ENCODE results near the gene PLXNA1. TPM values are rescaled to one million over a fixed set of nuclear protein-coding genes. Genes with fewer than 3 reads are reported as not detected.
A peak's percentile ranks its signal among the peaks of the same experiment; 100 is the strongest.

PLXNA1 gene
- polyA plus RNA-seq, 1 of the 3 experiments (the other 2 are of a cell fraction) = 48.1 TPM

DNA sequence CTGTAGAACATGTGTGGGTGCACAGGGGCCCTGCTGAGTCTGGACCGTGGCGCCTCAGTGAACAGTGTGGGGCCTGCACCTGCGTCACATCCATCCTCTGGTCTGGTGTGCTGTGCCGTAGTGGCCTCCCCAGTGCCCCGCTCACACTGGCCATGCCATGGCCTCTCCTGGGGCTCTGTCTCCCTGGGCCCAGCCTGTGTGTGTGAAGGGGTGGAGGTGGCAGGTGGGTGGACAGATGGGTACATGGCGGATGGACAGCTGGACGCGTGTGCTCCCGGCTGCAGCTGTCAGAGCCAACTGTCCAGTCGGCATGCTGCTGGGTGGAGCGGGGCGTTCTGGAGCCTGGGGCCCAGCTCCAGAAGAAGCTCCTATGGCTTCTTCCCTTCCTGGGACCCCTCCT is 17.8 kb downstream of the PLXNA1 start:
- Histone ChIP-seq H3K9me3 (no peaks in the 10 kb centered on the region), H3K9ac (no peak overlapping the region), H2AFZ (ENCODE audit: low read depth) (no peak overlapping the region), H3K4me3 (ENCODE audit: low read depth in 2 of 2, low read length in 1 of 2) (no peak overlapping the region), H3K79me2 (ENCODE audit: insufficient read depth) (peaks cover 65% of the 10 kb centered on the region), H3K27ac (ENCODE audit: low read depth in 2 of 2, low read length in 1 of 2) (peak overlapping the region; percentile 87 to 97; a peak in 3 of 4 replicates), H3K4me2 (peak overlapping the region; percentile 81; the same call in 1 of the 2 replicates), H3K27me3 (ENCODE audit: insufficient read depth) (no peaks in the 10 kb centered on the region), H3K4me1 (ENCODE audit: control insufficient read depth in 1 of 2, insufficient read depth in 2 of 2, low read depth in 1 of 2, low read length in 1 of 2) (peaks cover 18 to 74% of the 10 kb centered on the region in 2 experiments; a peak in 3 of 4 replicates), H3F3A (replicated peaks; ENCODE audit: insufficient read depth) (peaks cover 8% of the 10 kb centered on the region), H3K36me3 (replicated peaks in 1 of 2; ENCODE audit: control insufficient read depth in 1 of 2, insufficient read depth in 2 of 2, low read length in 1 of 2) (peaks cover 0 to 7% of the 10 kb centered on the region in 2 experiments), H4K20me1 (ENCODE audit: insufficient read depth) (peaks cover 29% of the 10 kb centered on the region), H3K9me2 (no peaks in the 10 kb centered on the region)
- POLR2A ChIA-PET = no interaction called here
- no peak for DNase-seq
- 100% methylated on average over 10 of the region's 12 CpGs for WGBS (ENCODE audit: low lambda C conversion rate)
- CTCF ChIA-PET = interaction anchor here (1.7 to 3.8 kb wide), 5 partner anchors 10 to 447 kb away, joined by 5 to 16 read pairs (median 12); partner anchors contain the start of gene PLXNA1
- TF ChIP-seq SIN3A (IDR thresholded peaks at IDR 0.05; ENCODE audit: borderline replicate concordance, low read depth, low read length) (no peak), YY1 (IDR thresholded peaks at IDR 0.05; ENCODE audit: low read depth) (no peak), MEF2A (IDR thresholded peaks at IDR 0.05; ENCODE audit: borderline replicate concordance, low read depth) (no peak), RXRA (IDR thresholded peaks at IDR 0.05; ENCODE audit: borderline replicate concordance, low read depth) (no peak), CHD2 (IDR thresholded peaks at IDR 0.05; ENCODE audit: low read length, partially characterized antibody) (no peak)

- 92% methylated on average over 9 of the region's 23 CpGs for WGBS (ENCODE audit: low lambda C conversion rate)
- Histone ChIP-seq H3K79me2 (ENCODE audit: insufficient read depth) (peaks cover 64% of the 10 kb centered on the region), H3F3A (replicated peaks; ENCODE audit: insufficient read depth) (peaks cover 8% of the 10 kb centered on the region), H3K27ac (ENCODE audit: low read depth in 2 of 2, low read length in 1 of 2) (peak overlapping the region; percentile 87 to 97), H3K36me3 (replicated peaks in 1 of 2; ENCODE audit: control insufficient read depth in 1 of 2, insufficient read depth in 2 of 2, low read length in 1 of 2) (peaks cover 0 to 7% of the 10 kb centered on the region in 2 experiments), H3K4me3 (ENCODE audit: low read depth in 2 of 2, low read length in 1 of 2) (no peak overlapping the region; a peak in 2 of 4 replicates), H3K9me3 (no peaks in the 10 kb centered on the region), H3K27me3 (ENCODE audit: insufficient read depth) (no peaks in the 10 kb centered on the region), H4K20me1 (ENCODE audit: insufficient read depth) (peaks cover 20% of the 10 kb centered on the region), H3K9ac (peak overlapping the region; percentile 80), H3K4me1 (ENCODE audit: control insufficient read depth in 1 of 2, insufficient read depth in 2 of 2, low read depth in 1 of 2, low read length in 1 of 2) (peaks cover 23 to 78% of the 10 kb centered on the region in 2 experiments; a peak in 3 of 4 replicates), H3K4me2 (peak overlapping the region; percentile 81), H2AFZ (ENCODE audit: low read depth) (no peak overlapping the region), H3K9me2 (no peaks in the 10 kb centered on the region)
- CTCF ChIA-PET = interaction anchor here (0.6 to 3.8 kb wide), 20 partner anchors 9 to 546 kb away, joined by 3 to 16 read pairs (median 4); partner anchors contain the start of gene PLXNA1
- POLR2A ChIA-PET = no interaction called here
- DNase-seq = no peak
- no peak for TF ChIP-seq TEAD4 (IDR thresholded peaks at IDR 0.05; ENCODE audit: borderline replicate concordance, insufficient read depth)
- no peak for TF ChIP-seq RAD21 (IDR thresholded peaks at IDR 0.05; ENCODE audit: low read length)
- no peak for TF ChIP-seq CTCF (IDR thresholded peaks at IDR 0.05)
- TF ChIP-seq, protein P1, sequence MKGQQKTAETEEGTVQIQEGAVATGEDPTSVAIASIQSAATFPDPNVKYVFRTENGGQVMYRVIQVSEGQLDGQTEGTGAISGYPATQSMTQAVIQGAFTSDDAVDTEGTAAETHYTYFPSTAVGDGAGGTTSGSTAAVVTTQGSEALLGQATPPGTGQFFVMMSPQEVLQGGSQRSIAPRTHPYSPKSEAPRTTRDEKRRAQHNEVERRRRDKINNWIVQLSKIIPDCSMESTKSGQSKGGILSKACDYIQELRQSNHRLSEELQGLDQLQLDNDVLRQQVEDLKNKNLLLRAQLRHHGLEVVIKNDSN (IDR thresholded peaks at IDR 0.05; ENCODE audit: borderline replicate concordance, low read depth) = no peak
- TF ChIP-seq FOXM1 (IDR thresholded peaks at IDR 0.05; ENCODE audit: low read depth) = no peak
- TF ChIP-seq, protein P2, sequence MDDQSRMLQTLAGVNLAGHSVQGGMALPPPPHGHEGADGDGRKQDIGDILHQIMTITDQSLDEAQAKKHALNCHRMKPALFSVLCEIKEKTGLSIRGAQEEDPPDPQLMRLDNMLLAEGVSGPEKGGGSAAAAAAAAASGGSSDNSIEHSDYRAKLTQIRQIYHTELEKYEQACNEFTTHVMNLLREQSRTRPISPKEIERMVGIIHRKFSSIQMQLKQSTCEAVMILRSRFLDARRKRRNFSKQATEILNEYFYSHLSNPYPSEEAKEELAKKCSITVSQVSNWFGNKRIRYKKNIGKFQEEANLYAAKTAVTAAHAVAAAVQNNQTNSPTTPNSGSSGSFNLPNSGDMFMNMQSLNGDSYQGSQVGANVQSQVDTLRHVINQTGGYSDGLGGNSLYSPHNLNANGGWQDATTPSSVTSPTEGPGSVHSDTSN (IDR thresholded peaks at IDR 0.05) = no peak
- no peak for TF ChIP-seq NFIC (IDR thresholded peaks at IDR 0.05; ENCODE audit: borderline replicate concordance)
- no peak for TF ChIP-seq ZBTB33 (IDR thresholded peaks at IDR 0.05; ENCODE audit: borderline replicate concordance, low read depth)
- TF ChIP-seq, protein P3, sequence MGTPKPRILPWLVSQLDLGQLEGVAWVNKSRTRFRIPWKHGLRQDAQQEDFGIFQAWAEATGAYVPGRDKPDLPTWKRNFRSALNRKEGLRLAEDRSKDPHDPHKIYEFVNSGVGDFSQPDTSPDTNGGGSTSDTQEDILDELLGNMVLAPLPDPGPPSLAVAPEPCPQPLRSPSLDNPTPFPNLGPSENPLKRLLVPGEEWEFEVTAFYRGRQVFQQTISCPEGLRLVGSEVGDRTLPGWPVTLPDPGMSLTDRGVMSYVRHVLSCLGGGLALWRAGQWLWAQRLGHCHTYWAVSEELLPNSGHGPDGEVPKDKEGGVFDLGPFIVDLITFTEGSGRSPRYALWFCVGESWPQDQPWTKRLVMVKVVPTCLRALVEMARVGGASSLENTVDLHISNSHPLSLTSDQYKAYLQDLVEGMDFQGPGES (IDR thresholded peaks at IDR 0.05; ENCODE audit: low read depth, low read length) = no peak
- no peak for TF ChIP-seq MXI1 (IDR thresholded peaks at IDR 0.05; ENCODE audit: low read depth, low read length)
- no peak for TF ChIP-seq RFX5 (IDR thresholded peaks at IDR 0.05; ENCODE audit: low read length)
- no peak for TF ChIP-seq RXRA (IDR thresholded peaks at IDR 0.05; ENCODE audit: borderline replicate concordance, low read depth)
- no peak for TF ChIP-seq TCF12 (IDR thresholded peaks at IDR 0.05)
- no peak for TF ChIP-seq RCOR1 (IDR thresholded peaks at IDR 0.05; ENCODE audit: low read length)
- TF ChIP-seq, protein P4, sequence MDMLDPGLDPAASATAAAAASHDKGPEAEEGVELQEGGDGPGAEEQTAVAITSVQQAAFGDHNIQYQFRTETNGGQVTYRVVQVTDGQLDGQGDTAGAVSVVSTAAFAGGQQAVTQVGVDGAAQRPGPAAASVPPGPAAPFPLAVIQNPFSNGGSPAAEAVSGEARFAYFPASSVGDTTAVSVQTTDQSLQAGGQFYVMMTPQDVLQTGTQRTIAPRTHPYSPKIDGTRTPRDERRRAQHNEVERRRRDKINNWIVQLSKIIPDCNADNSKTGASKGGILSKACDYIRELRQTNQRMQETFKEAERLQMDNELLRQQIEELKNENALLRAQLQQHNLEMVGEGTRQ (IDR thresholded peaks at IDR 0.05; ENCODE audit: borderline replicate concordance, low read depth, low read length) = no peak
Observed at GRCh38 chr3:127001486-127002194, 18.7 kb downstream of the PLXNA1 start.

Data from SK-N-SH (cell line).